Heart left ventricle (tissue), 16 donors: Measurements from ENCODE around the gene FAM89A. TPM values are rescaled to one million over a fixed set of nuclear protein-coding genes. Genes with fewer than 3 reads are reported as not detected.
A peak's percentile ranks its signal among the peaks of the same experiment; 100 is the strongest.

Experiments used
- ATAC-seq, 4 donors: fragments of 200-7000 bp; cut with Tn5 transposase; one replicate each; pipeline ENCODE4 v1.9.1; 2020 to 2022; ENCODE audit warnings: moderate library complexity in 4 of 4, mild to moderate bottlenecking in 3 of 4, moderate number of reproducible peaks in 1 of 4
- DNase-seq, 5 donors: peaks; one replicate each; pipeline ENCODE4 v3.0.0-alpha.2; 2020
- H3K27ac ChIP-seq, 12 donors: fragments of 200-600 bp; sonication (generic) in 4 of 12; one replicate each; pipeline versions ENCODE4 v1.5.0 to v1.8.0; 2016 to 2022; ENCODE audit warnings: mild to moderate bottlenecking in 2 of 12
- H3K27me3 ChIP-seq, 9 donors: fragments of 200-600 bp; sonication (generic) in 2 of 9; one replicate each; pipeline versions ENCODE4 v1.5.1 to v1.8.0; 2016 to 2022; ENCODE audit warnings: mild to moderate bottlenecking in 3 of 9
- H3K36me3 ChIP-seq, 9 donors: fragments of 200-600 bp; sonication (generic) in 2 of 9; one replicate each; pipeline versions ENCODE4 v1.5.0 to v1.8.0; 2018 to 2022; ENCODE audit warnings: mild to moderate bottlenecking in 2 of 9
- H3K4me1 ChIP-seq, 12 donors: fragments of 200-600 bp; sonication (generic) in 4 of 12; one replicate each; pipeline versions ENCODE4 v1.5.0 to v1.8.0; 2016 to 2022; ENCODE audit warnings: mild to moderate bottlenecking in 3 of 12
- H3K4me3 ChIP-seq, 12 donors: fragments of 200-600 bp; sonication (generic) in 4 of 12; one replicate each; pipeline versions ENCODE4 v1.5.0 to v1.8.0; 2017 to 2022; ENCODE audit warnings: mild to moderate bottlenecking in 9 of 12, moderate library complexity in 4 of 12
- H3K9me3 ChIP-seq, 12 donors: fragments of 200-600 bp; sonication (generic) in 4 of 12; one replicate each; pipeline versions ENCODE4 v1.5.0 to v1.8.0; 2016 to 2022; ENCODE audit warnings: mild to moderate bottlenecking in 1 of 12
- CTCF ChIP-seq, 12 donors: fragments of 200-600 bp; sonication (generic) in 4 of 12; IDR thresholded peaks; one replicate each; pipeline versions ENCODE4 v1.5.0 to v1.8.0; 2018 to 2022; ENCODE audit warnings: antibody characterized with exemption in 12 of 12, mild to moderate bottlenecking in 5 of 12
- POLR2A ChIP-seq, 2 donors: fragments of 450-650 bp; IDR thresholded peaks; one replicate each; pipeline ENCODE4 v1.6.1; 2017; ENCODE audit warnings: antibody characterized with exemption in 2 of 2, mild to moderate bottlenecking in 2 of 2, moderate library complexity in 2 of 2
- WGBS, 4 donors: extraction: QIAGEN DNeasy Blood & Tissue Kit in 2 of 4; methylation state at CpG; one replicate each; pipeline versions ENCODE4 v1.1.5 to v1.1.7; 2013 to 2018; 5-methylcytosine and 5-hydroxymethylcytosine counted together
- intact Hi-C, 10 donors: fragments of 100-400 bp; cut with DNase I; formaldehyde crosslinking; loops; one replicate each; pipeline versions ENCODE4 v1.11.1 to v1.14.2; 2022
- polyA plus RNA-seq, 2 donors: library from polyadenylated mRNA; stranded (reverse); fragments of 200-250 nt; gene quantifications; one replicate each; pipeline ENCODE4 v1.2.3, GENCODE V29; 2013
- total RNA-seq, 9 donors: library from RNA; depleted of rRNA in 2 of 9; stranded (reverse); fragments of >200 nt in 2 of 9; fragmentation: NEBNext Ultra II Directional in 3 of 9; extraction: Animal tissue kit (Norgen Biotek cat#: 25700) in 3 of 9; gene quantifications; one replicate each; pipeline versions ENCODE4 v1.1.0 to v1.2.4, GENCODE V29; 2016 to 2023
- donor health status: ischemic (EF 13 %, LVEDD 7.1; RV severe dilation, severe dysfunction).
- donor health status: healthy with polysubstance abuse.
- donor health status: DM: no; HTN: yes; CAD: no.
- donor health status: DM: no; HTN: no; CAD: no.
- donor health status: ischemic (EF 25% LVEDD 6.9; RV normal size, moderate dysfunction).
- donor health status: ischemic (EF 25% LVEDD 5.7; RV mildly dilated, moderate dysfunction).
- donor health status: healthy.
- donor health status: DM: yes; HTN: yes; CAD: no.
- donor health status: ischemic (EF 35%, LVEDD 5.7; RV mildly dilated, moderate dysfunction).
- donor health status: nonischemic (EF 11% LVEDD 7.7; RV severe dilation, severe dysfunction).
- donor health status: DM: yes; HTN: yes; CAD: no.
- donor health status: PGD.
- donor health status: ischemic (EF 29% LVEDD 5.4; RV normal size, mild dysfunction).
- donor health status: nonischemic (EF 23%, LVEDD 6.1; RV moderate dilation, normal function).

FAM89A gene
- total and polyA plus RNA-seq, 11 donors: 3.8 to 11.5 (median 6.0) TPM

DNA sequence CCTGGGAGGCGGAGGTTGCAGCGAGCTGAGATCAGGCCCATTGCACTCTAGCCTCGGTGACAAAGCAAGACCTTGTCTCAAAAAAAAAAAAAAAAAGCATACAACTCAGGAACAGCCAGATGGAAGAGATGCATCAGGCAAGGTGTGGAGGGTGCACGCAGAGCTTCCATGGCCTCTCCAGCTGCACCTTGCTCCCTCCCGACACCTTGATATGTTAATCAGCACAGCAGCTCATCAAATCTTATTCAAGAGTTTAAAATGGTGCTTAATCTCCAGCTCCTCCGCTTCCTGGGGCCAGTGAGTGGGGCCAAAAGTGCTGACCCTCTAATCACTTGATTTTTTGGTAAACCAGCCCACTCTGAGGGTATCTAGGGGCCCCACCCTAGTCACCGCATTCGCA is 29.3 kb upstream of the FAM89A start:
- H3K27ac ChIP-seq: no peak overlapping the region
- intact Hi-C loops: no loop called here
- H3K4me1 ChIP-seq: peaks cover 0 to 36% (median 10%) of the 10 kb centered on the region in 12 donors
- 75 to 88% (median 80%) methylated on average over 8 of the region's 8 CpGs for WGBS, 4 donors
- no peaks in the 10 kb centered on the region for H3K9me3 ChIP-seq
- ATAC-seq (no peak), DNase-seq (no peak)
- H3K4me3 ChIP-seq: no peak overlapping the region
- TF ChIP-seq CTCF (IDR thresholded peaks at IDR 0.05) (no peak), POLR2A (IDR thresholded peaks at IDR 0.05) (no peak)
- H3K36me3 ChIP-seq: no peaks in the 10 kb centered on the region
- no peaks in the 10 kb centered on the region for H3K27me3 ChIP-seq

GRCh38 chr1:231068762-231069161 is 28.7 kb upstream of the FAM89A start:
- no peak for DNase-seq
- Histone ChIP-seq H3K4me1 (peaks cover 0 to 36% (median 12%) of the 10 kb centered on the region in 12 donors), H3K4me3 (no peak overlapping the region), H3K36me3 (no peaks in the 10 kb centered on the region), H3K27me3 (no peaks in the 10 kb centered on the region), H3K27ac (no peak overlapping the region), H3K9me3 (no peaks in the 10 kb centered on the region)
- no peak for ATAC-seq
- intact Hi-C loops: no loop called here
- WGBS, 4 donors: 74 to 81% (median 78%) methylated on average over 4 of the region's 4 CpGs
- TF ChIP-seq POLR2A (IDR thresholded peaks at IDR 0.05): no peak

DNA sequence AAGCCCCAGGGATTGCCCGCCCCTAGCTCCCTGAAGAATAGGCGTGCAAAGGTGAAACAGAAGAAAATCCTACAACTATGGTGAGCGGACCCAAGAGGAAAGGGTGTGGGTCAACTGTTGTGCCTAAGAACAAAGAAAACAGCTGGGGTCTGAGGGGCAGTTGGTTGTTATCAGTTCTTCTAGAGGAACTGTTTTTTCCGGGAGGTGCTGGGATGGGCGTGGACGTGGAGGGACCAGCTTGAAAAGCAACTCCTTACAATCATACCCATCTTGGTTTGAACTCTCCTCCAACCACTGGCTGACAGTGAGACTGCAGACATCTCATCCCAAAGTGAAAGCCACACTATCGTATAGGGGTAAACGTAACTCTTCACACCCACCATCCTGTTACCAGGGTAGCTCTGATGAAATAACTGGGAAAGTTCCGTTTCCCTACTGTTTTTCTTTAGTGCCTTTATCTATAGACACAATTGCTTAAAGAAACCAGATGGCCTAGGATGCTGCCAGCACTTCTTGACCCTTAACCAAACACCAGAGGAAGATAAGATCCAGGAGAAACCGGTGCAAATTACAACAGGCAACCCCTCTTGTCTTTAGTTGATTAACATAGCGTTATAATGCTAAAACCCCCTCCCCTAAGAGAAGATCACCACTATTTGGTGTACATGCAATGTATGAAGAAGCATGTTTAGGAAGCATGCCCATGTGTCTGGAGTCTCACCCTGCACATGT is 25.6 kb upstream of the FAM89A start:
- peak overlapping the region in 6 of 12 donors; percentile 9 to 62 (median 52) for H3K27ac ChIP-seq
- H3K4me3 ChIP-seq: no peak overlapping the region
- H3K9me3 ChIP-seq: no peaks in the 10 kb centered on the region
- no peaks in the 10 kb centered on the region for H3K36me3 ChIP-seq
- ATAC-seq (peak in 3 of 4 donors; percentile 39 to 69 (median 68)), DNase-seq (peak in 2 of 5 donors; percentile 15 to 55)
- peaks cover 0 to 4% (median 0%) of the 10 kb centered on the region in 9 donors for H3K27me3 ChIP-seq
- intact Hi-C loops: no loop called here
- H3K4me1 ChIP-seq: peaks cover 0 to 30% (median 5%) of the 10 kb centered on the region in 12 donors
- no peak for TF ChIP-seq CTCF (IDR thresholded peaks at IDR 0.05)
- TF ChIP-seq POLR2A (IDR thresholded peaks at IDR 0.05): no peak
- 26 to 29% (median 28%) methylated on average over 11 of the region's 11 CpGs for WGBS, 4 donors

DNA sequence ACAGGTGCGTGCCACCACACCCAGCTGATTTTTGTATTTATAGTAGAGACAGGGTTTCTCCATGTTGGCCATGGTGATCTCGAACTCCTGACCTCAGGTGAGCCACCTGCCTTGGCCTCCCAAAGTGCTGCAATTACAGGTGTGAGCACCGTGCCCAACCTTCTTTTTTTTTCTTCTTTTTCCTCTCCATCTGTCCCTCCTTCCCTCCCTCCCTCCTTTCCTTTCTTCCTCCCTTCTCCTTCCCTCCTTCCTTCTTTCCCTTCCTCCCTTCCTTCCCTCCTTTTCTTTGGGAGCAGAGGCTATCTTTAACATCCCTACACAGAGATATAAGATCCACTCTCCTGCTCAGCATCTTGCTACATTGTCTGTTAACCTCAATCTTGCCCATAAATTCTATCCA is 24.4 kb upstream of the FAM89A start:
- H3K27me3 ChIP-seq: peaks cover 0 to 4% (median 0%) of the 10 kb centered on the region in 9 donors
- TF ChIP-seq CTCF (IDR thresholded peaks at IDR 0.05) (no peak), POLR2A (IDR thresholded peaks at IDR 0.05) (no peak)
- peak overlapping the region in 4 of 12 donors; percentile 24 to 61 (median 54) for H3K27ac ChIP-seq
- peaks cover 0 to 31% (median 4%) of the 10 kb centered on the region in 12 donors for H3K4me1 ChIP-seq
- DNase-seq (no peak), ATAC-seq (no peak)
- intact Hi-C loops: no loop called here
- H3K4me3 ChIP-seq: no peak overlapping the region
- H3K9me3 ChIP-seq: no peaks in the 10 kb centered on the region
- WGBS, 4 donors: 81 to 90% (median 83%) methylated on average over 3 of the region's 3 CpGs
- no peaks in the 10 kb centered on the region for H3K36me3 ChIP-seq
